Measurements from ENCODE around the gene RRP36.

The RRP36 gene

GRCh38 chr6:43060755-43061633 lies 39.6 kb downstream of the RRP36 start:
- in situ Hi-C loops (cut with MboI; ENCODE audit: low sequenced_read_pairs) = loop anchor here (10.0 kb wide), 1 partner anchor 84 kb away; no protein-coding TSS in a partner anchor

- in situ Hi-C loops (cut with MboI; ENCODE audit: low sequenced_read_pairs) = loop anchor here (10.0 kb wide), 1 partner anchor 83 kb away; no protein-coding TSS in a partner anchor
Measured at GRCh38 chr6:43061861-43062260, 40.4 kb downstream of the RRP36 start.

GRCh38 chr6:43062818-43063217 lies 41.4 kb downstream of the RRP36 start:
- in situ Hi-C loops (cut with MboI; ENCODE audit: low sequenced_read_pairs) = loop anchor here (10.0 kb wide), 1 partner anchor 82 kb away; no protein-coding TSS in a partner anchor

- in situ Hi-C loops (cut with MboI; ENCODE audit: low sequenced_read_pairs) = no loop called here
Measured at GRCh38 chr6:43070028-43070632, 48.7 kb downstream of the RRP36 start.

GRCh38 chr6:43074847-43075669 lies 53.6 kb downstream of the RRP36 start:
- in situ Hi-C loops (cut with MboI; ENCODE audit: low sequenced_read_pairs) = no loop called here

- in situ Hi-C loops (cut with MboI; ENCODE audit: low sequenced_read_pairs) = no loop called here
Measured at GRCh38 chr6:43075670-43076463, 54.4 kb downstream of the RRP36 start, which contains the start of gene PTK7. Gene PTK7, plus strand, starts transcription at chr6:43076314. Its CDS starts 175 bp downstream, at chr6:43076489.

GRCh38 chr6:43076464-43077332 lies 55.3 kb downstream of the RRP36 start:
- in situ Hi-C loops (cut with MboI; ENCODE audit: low sequenced_read_pairs) = no loop called here

- in situ Hi-C loops (cut with MboI; ENCODE audit: low sequenced_read_pairs) = no loop called here
Measured at GRCh38 chr6:43077333-43077809, 55.9 kb downstream of the RRP36 start.

- in situ Hi-C loops (cut with MboI; ENCODE audit: low sequenced_read_pairs) = no loop called here
Measured at GRCh38 chr6:43077981-43078511, 56.6 kb downstream of the RRP36 start.

- in situ Hi-C loops (cut with MboI; ENCODE audit: low sequenced_read_pairs) = no loop called here
Measured at GRCh38 chr6:43078691-43079090, 57.3 kb downstream of the RRP36 start.

Data from HL-60/S4 treated with phorbol 12-myristate 13-acetate at 8.2 ng/mL for 4 days and 3 days (cell line).